Chondrocyte (in vitro differentiated cells): Measurements from ENCODE around the gene GALNTL6. TPM values are rescaled to one million over a fixed set of nuclear protein-coding genes. Genes with fewer than 3 reads are reported as not detected.

Experiments used
- DNase-seq: peaks from one replicate; pipeline ENCODE4 v3.0.0; 2021; ENCODE audit warnings: mixed read lengths, low spot score
- H3K27ac Mint-ChIP-seq: one replicate; pipeline ENCODE4 v1.8.0; 2021; ENCODE audit warnings: mild to moderate bottlenecking, moderate library complexity, mixed read lengths; ENCODE audit not compliant: unreplicated experiment
- H3K27me3 Mint-ChIP-seq: 2 replicates; pipeline ENCODE4 v1.8.0; 2021; ENCODE audit warnings: low read depth, mixed read lengths
- H3K36me3 Mint-ChIP-seq: 2 replicates; pipeline ENCODE4 v1.8.0; 2021; ENCODE audit warnings: low read depth, mixed read lengths
- H3K4me1 Mint-ChIP-seq: 2 replicates; pipeline ENCODE4 v1.8.0; 2021; ENCODE audit warnings: low read depth, mild to moderate bottlenecking, mixed read lengths
- H3K4me3 Mint-ChIP-seq: one replicate; pipeline ENCODE4 v1.8.0; 2021; ENCODE audit warnings: mild to moderate bottlenecking, moderate library complexity, mixed read lengths; ENCODE audit not compliant: unreplicated experiment
- H3K9me3 Mint-ChIP-seq: 2 replicates; pipeline ENCODE4 v1.8.0; 2021; ENCODE audit warnings: low read depth, mixed read lengths
- CTCF ChIP-seq: fragments of 200-600 bp; sonication (generic); IDR thresholded peaks from 2 replicates; pipeline ENCODE4 v1.5.0; 2021; ENCODE audit warnings: antibody characterized with exemption, mild to moderate bottlenecking, moderate library complexity
- total RNA-seq: library from RNA; stranded (reverse); gene quantifications from 3 replicates; pipeline ENCODE4 v1.2.1, GENCODE V29; 2021

The GALNTL6 gene
- total RNA-seq, 1 donor from 2014 or later = not detected

- H3K4me3 Mint-ChIP-seq = no peak overlapping the region
- H3K4me1 Mint-ChIP-seq = no peaks in the 10 kb centered on the region
- no peak for TF ChIP-seq CTCF
- DNase-seq = no peak
- H3K36me3 Mint-ChIP-seq = no peaks in the 10 kb centered on the region
- peaks cover 4% of the 10 kb centered on the region for H3K27me3 Mint-ChIP-seq
- peaks cover 3% of the 10 kb centered on the region for H3K9me3 Mint-ChIP-seq
- H3K27ac Mint-ChIP-seq = no peak overlapping the region
These were observed 286.2 kb downstream of the GALNTL6 start for GRCh38 chr4:172099376-172099775.

GRCh38 chr4:172103456-172103855 is 290.3 kb downstream of the GALNTL6 start:
- H3K9me3 Mint-ChIP-seq = peaks cover 3% of the 10 kb centered on the region
- H3K4me1 Mint-ChIP-seq = no peaks in the 10 kb centered on the region
- DNase-seq = no peak
- TF ChIP-seq CTCF = no peak
- no peak overlapping the region for H3K27ac Mint-ChIP-seq
- no peak overlapping the region for H3K4me3 Mint-ChIP-seq
- no peaks in the 10 kb centered on the region for H3K36me3 Mint-ChIP-seq
- peaks cover 2% of the 10 kb centered on the region for H3K27me3 Mint-ChIP-seq

- Mint-ChIP-seq H3K27me3 (peaks cover 2% of the 10 kb centered on the region), H3K36me3 (no peaks in the 10 kb centered on the region), H3K4me3 (no peak overlapping the region), H3K4me1 (no peaks in the 10 kb centered on the region), H3K27ac (no peak overlapping the region), H3K9me3 (peaks cover 3% of the 10 kb centered on the region)
- no peak for DNase-seq
- TF ChIP-seq CTCF = no peak
These were observed 291.3 kb downstream of the GALNTL6 start for GRCh38 chr4:172104539-172104938.

- no peak for DNase-seq
- H3K9me3 Mint-ChIP-seq = peaks cover 2% of the 10 kb centered on the region
- no peaks in the 10 kb centered on the region for H3K4me1 Mint-ChIP-seq
- no peaks in the 10 kb centered on the region for H3K36me3 Mint-ChIP-seq
- H3K27ac Mint-ChIP-seq = no peak overlapping the region
- H3K4me3 Mint-ChIP-seq = no peak overlapping the region
- no peak for TF ChIP-seq CTCF
- peaks cover 2% of the 10 kb centered on the region for H3K27me3 Mint-ChIP-seq
These were observed 292.7 kb downstream of the GALNTL6 start for GRCh38 chr4:172105918-172106317.

- no peaks in the 10 kb centered on the region for H3K36me3 Mint-ChIP-seq
- no peaks in the 10 kb centered on the region for H3K4me1 Mint-ChIP-seq
- no peak for TF ChIP-seq CTCF
- H3K4me3 Mint-ChIP-seq = no peak overlapping the region
- H3K27ac Mint-ChIP-seq = no peak overlapping the region
- H3K9me3 Mint-ChIP-seq = peaks cover 3% of the 10 kb centered on the region
- no peaks in the 10 kb centered on the region for H3K27me3 Mint-ChIP-seq
- DNase-seq = no peak
These were observed 296.3 kb downstream of the GALNTL6 start for GRCh38 chr4:172109466-172109865.
